Ishikawa (cell line): ENCODE results near the gene EML4.

Source experiments
- EP300 ChIP-seq: IDR thresholded peaks from 2 replicates; pipeline ENCODE4 v1.6.1; 2012; ENCODE audit warnings: borderline replicate concordance
- FOXM1 ChIP-seq: IDR thresholded peaks from 2 replicates; pipeline ENCODE4 v1.6.1; 2012; ENCODE audit warnings: low read depth, borderline replicate concordance
- REST ChIP-seq: IDR thresholded peaks from 2 replicates; pipeline ENCODE4 v1.6.1; 2012; ENCODE audit warnings: low read depth, mild to moderate bottlenecking
- TAF1 ChIP-seq: IDR thresholded peaks from 2 replicates; pipeline ENCODE4 v1.6.1; 2012; ENCODE audit warnings: low read depth, mild to moderate bottlenecking
- TCF12 ChIP-seq: IDR thresholded peaks from 2 replicates; pipeline ENCODE4 v1.6.1; 2012; ENCODE audit warnings: low read depth
- USF1 ChIP-seq: IDR thresholded peaks from 2 replicates; pipeline ENCODE4 v1.6.1; 2012

GRCh38 chr2:42196070-42196402 lies 26.9 kb downstream of the EML4 start:
- TF ChIP-seq FOXM1 (no peak), TAF1 (no peak), EP300 (no peak), TCF12 (no peak), USF1 (no peak), REST (no peak)
